ENCODE results near the gene PCDHA4.
"Not testable (repeated sequence)": the region's sequence is repeated elsewhere in the genome, so short reads cannot be mapped to it uniquely, and the experiment has no call there.

The PCDHA4 gene

GRCh38 chr5:140806834-140807775, at the start of gene PCDHA4:
Gene PCDHA4, plus strand, starts transcription at chr5:140807068.
- no peak for DNase-seq

- DNase-seq: no peak
Measured at GRCh38 chr5:140764177-140764973, 42.5 kb upstream of the PCDHA4 start.

- DNase-seq: no peak
Measured at GRCh38 chr5:140767444-140767843, 39.4 kb upstream of the PCDHA4 start.

GRCh38 chr5:140780512-140780911, 26.4 kb upstream of the PCDHA4 start:
- no peak for DNase-seq

GRCh38 chr5:140785905-140786686, 20.8 kb upstream of the PCDHA4 start, which contains the start of gene PCDHA1:
Gene PCDHA1, plus strand, starts transcription at chr5:140786140.
- no peak for DNase-seq

- DNase-seq: not testable (repeated sequence)
Measured at GRCh38 chr5:140787422-140787821, 19.4 kb upstream of the PCDHA4 start.

- not testable (repeated sequence) for DNase-seq
Measured at GRCh38 chr5:140787849-140788504, 18.9 kb upstream of the PCDHA4 start.

- DNase-seq: no peak
Measured at GRCh38 chr5:140791089-140791488, 15.8 kb upstream of the PCDHA4 start.

GRCh38 chr5:140794595-140795258, 12.1 kb upstream of the PCDHA4 start, which contains the start of gene PCDHA2:
Gene PCDHA2, plus strand, starts transcription at chr5:140794852.
- no peak for DNase-seq

GRCh38 chr5:140795259-140795641, 11.6 kb upstream of the PCDHA4 start:
- no peak for DNase-seq

GRCh38 chr5:140796072-140796717, 10.7 kb upstream of the PCDHA4 start:
- DNase-seq: not testable (repeated sequence)

- DNase-seq: no peak
Measured at GRCh38 chr5:140796718-140797095, 10.2 kb upstream of the PCDHA4 start.

GRCh38 chr5:140800816-140801493, 5.9 kb upstream of the PCDHA4 start, which contains the start of gene PCDHA3:
Gene PCDHA3, plus strand, starts transcription at chr5:140801057.
- no peak for DNase-seq

- no peak for DNase-seq
Measured at GRCh38 chr5:140801494-140801841, 5.4 kb upstream of the PCDHA4 start.

GRCh38 chr5:140802381-140802780, 4.5 kb upstream of the PCDHA4 start:
- DNase-seq: not testable (repeated sequence)

GRCh38 chr5:140802781-140803271, 4.0 kb upstream of the PCDHA4 start:
- no peak for DNase-seq

- not testable (repeated sequence) for DNase-seq
Measured at GRCh38 chr5:140808241-140808888, 1.5 kb downstream of the PCDHA4 start.

GRCh38 chr5:140808889-140809291, 2.0 kb downstream of the PCDHA4 start:
- DNase-seq: no peak

- DNase-seq: no peak
Measured at GRCh38 chr5:140821375-140822280, 14.8 kb downstream of the PCDHA4 start, which contains the start of gene PCDHA5. Gene PCDHA5, plus strand, starts transcription at chr5:140821613.

All from NCI-H2171 treated with DMSO at 0.1 percent for 48 hours (cell line).